Endothelial cell of umbilical vein (primary cell): ENCODE data around the gene CASP10. TPM values are rescaled to one million over a fixed set of nuclear protein-coding genes. Genes with fewer than 3 reads are reported as not detected.

Experiments used
- BruUV-seq: library from RNA; stranded (reverse); fragments of 400-500 nt; replicated peaks from 2 replicates; lab custom pipeline; 2021; lab: Mats Ljungman, UMichigan
- CTCF ChIA-PET: fragments of 300-600, 350-600 bp; sonication (Branson Sonifier 250); formaldehyde crosslinking; loops from one replicate; lab custom pipeline; 2021; ENCODE audit warnings: antibody characterized with exemption, inconsistent platforms; lab: Charles Lee
- POLR2A ChIA-PET: fragments of 300-600, 350-600 bp; sonication (Branson Sonifier 250); formaldehyde crosslinking; loops from one replicate; lab custom pipeline; 2021; ENCODE audit warnings: antibody characterized with exemption, inconsistent platforms; lab: Charles Lee
- DNase-seq: peaks from one replicate; pipeline ENCODE4 v3.0.0-alpha.2; 2011; ENCODE audit warnings: low read depth, low spot score
- FAIRE-seq: peaks from 2 replicates; lab custom pipeline; 2011; peaks lifted over from hg19 to GRCh38; lab: Jason Lieb, UNC
- H2AFZ ChIP-seq: 2 replicates; pipeline ENCODE4 v1.6.0; 2012; ENCODE audit warnings: low read depth, low read length, control low read depth, inconsistent platforms
- H3K27ac ChIP-seq: 2 replicates; pipeline ENCODE4 v1.5.1; 2011; ENCODE audit warnings: low read depth, mild to moderate bottlenecking, control low read depth, low read length, moderate library complexity; ENCODE audit not compliant: insufficient read depth
- H3K27me3 ChIP-seq, 2 experiments: 2 replicates each; pipeline versions ENCODE4 v1.6.0 to v1.6.1; 2011; ENCODE audit warnings: low read length in 2 of 2, mixed read lengths in 1 of 2; ENCODE audit not compliant: control insufficient read depth in 2 of 2, insufficient read depth in 2 of 2
- H3K36me3 ChIP-seq, 2 experiments: 2 replicates in 1 of 2; 3 replicates in 1 of 2; pipeline ENCODE4 v1.5.1; 2011; ENCODE audit warnings: low read length in 2 of 2, mild to moderate bottlenecking in 1 of 2, moderate library complexity in 1 of 2; ENCODE audit not compliant: control insufficient read depth in 2 of 2, insufficient read depth in 2 of 2; ENCODE audit errors: extremely low read depth in 1 of 2
- H3K4me1 ChIP-seq: 3 replicates; pipeline ENCODE4 v1.5.1; 2011; ENCODE audit warnings: mild to moderate bottlenecking, low read length; ENCODE audit not compliant: control insufficient read depth, insufficient read depth; ENCODE audit errors: extremely low read depth
- H3K4me2 ChIP-seq: 2 replicates; pipeline ENCODE4 v1.6.1; 2011; ENCODE audit warnings: low read length, control low read depth, mixed read lengths; ENCODE audit not compliant: insufficient read depth
- H3K4me3 ChIP-seq, 3 experiments: fragments of 200-600 bp in 1 of 3; sonication (generic), shearing (Covaris generic) in 1 of 3; replicated peaks in 1 of 3; 2 replicates each; pipeline ENCODE4 v1.5.1; 2011 to 2016; ENCODE audit warnings: control low read depth in 3 of 3, low read length in 3 of 3, mild to moderate bottlenecking in 2 of 3, inconsistent platforms in 1 of 3, low read depth in 1 of 3, moderate library complexity in 1 of 3; ENCODE audit not compliant: insufficient read depth in 1 of 3
- H3K79me2 ChIP-seq: 2 replicates; pipeline ENCODE4 v1.6.0; 2012; ENCODE audit warnings: low read length, inconsistent platforms; ENCODE audit not compliant: control insufficient read depth, insufficient read depth
- H3K9ac ChIP-seq: replicated peaks from 2 replicates; pipeline ENCODE3; 2011; ENCODE audit warnings: low read length, control low read depth; ENCODE audit not compliant: insufficient read depth; ENCODE audit errors: extremely low read depth
- H3K9me1 ChIP-seq: replicated peaks from 3 replicates; pipeline ENCODE4 v1.6.0; 2011; ENCODE audit warnings: mild to moderate bottlenecking, low read length; ENCODE audit not compliant: control insufficient read depth, insufficient read depth; ENCODE audit errors: extremely low read depth
- H3K9me3 ChIP-seq: replicated peaks from 2 replicates; pipeline ENCODE4 v1.5.1; 2012; ENCODE audit warnings: low read length, inconsistent platforms; ENCODE audit not compliant: control insufficient read depth, insufficient read depth
- H4K20me1 ChIP-seq: replicated peaks from 2 replicates; pipeline ENCODE3; 2011; ENCODE audit warnings: mild to moderate bottlenecking, low read length; ENCODE audit not compliant: control insufficient read depth, insufficient read depth; ENCODE audit errors: extremely low read depth
- JUN ChIP-seq: IDR thresholded peaks from 2 replicates; pipeline ENCODE4 v1.6.1; 2011; ENCODE audit warnings: borderline replicate concordance, low read depth; ENCODE audit not compliant: insufficient read length, insufficient read depth
- POLR2AphosphoS5 ChIP-seq: IDR thresholded peaks from 2 replicates; pipeline ENCODE4 v1.6.1; 2012; ENCODE audit warnings: low read depth, mild to moderate bottlenecking, control low read depth, low read length, moderate library complexity; ENCODE audit not compliant: insufficient read depth
- dilution Hi-C: fragments of 300-500 bp; cut with MboI; formaldehyde crosslinking; loops from one replicate; pipeline ENCODE4 v1.15.0; 2019; ENCODE audit warnings: low sequenced_read_pairs; ENCODE audit not compliant: extremely low pct_ligation_motif_present
- intact Hi-C: fragments of 100-400 bp; cut with micrococcal nuclease; formaldehyde crosslinking; loops from one replicate; pipeline ENCODE4 v1.10.0; 2022
- polyA plus RNA-seq, 4 experiments: library from polyadenylated mRNA; depleted of rRNA in 3 of 4; stranded (reverse) in 3 of 4; unstranded in 1 of 4; fragments of >200 nt; gene quantifications; 2 replicates each; pipeline versions ENCODE4 v1.2.1 to v1.2.3, GENCODE V29; 2011 to 2012; ENCODE audit warnings: missing spikeins in 1 of 4
- total RNA-seq: library from RNA; stranded (reverse); gene quantifications from 2 replicates; pipeline ENCODE4 v1.2.3, GENCODE V29; 2021
- TF ChIP-seq, protein P1 (sequence below): IDR thresholded peaks from 2 replicates; pipeline ENCODE4 v1.6.1; 2011; ENCODE audit not compliant: insufficient read depth, insufficient read length
- TF ChIP-seq, protein P2 (sequence below), 2 donors: IDR thresholded peaks; 1 replicate in 1 of 2; 2 replicates in 1 of 2; pipeline ENCODE4 v1.5.1; 2011; ENCODE audit warnings: low read length in 2 of 2, mild to moderate bottlenecking in 2 of 2, moderate library complexity in 2 of 2, control low read depth in 1 of 2, inconsistent platforms in 1 of 2, low read depth in 1 of 2; ENCODE audit not compliant: insufficient read depth in 1 of 2; ENCODE audit errors: extremely low read depth in 1 of 2

The CASP10 gene
- total and polyA plus RNA-seq, 2 donors (not counting 3 experiments of a cell fraction or from before 2014, with no cell fraction given), result 16.4 to 37.6 TPM

DNA sequence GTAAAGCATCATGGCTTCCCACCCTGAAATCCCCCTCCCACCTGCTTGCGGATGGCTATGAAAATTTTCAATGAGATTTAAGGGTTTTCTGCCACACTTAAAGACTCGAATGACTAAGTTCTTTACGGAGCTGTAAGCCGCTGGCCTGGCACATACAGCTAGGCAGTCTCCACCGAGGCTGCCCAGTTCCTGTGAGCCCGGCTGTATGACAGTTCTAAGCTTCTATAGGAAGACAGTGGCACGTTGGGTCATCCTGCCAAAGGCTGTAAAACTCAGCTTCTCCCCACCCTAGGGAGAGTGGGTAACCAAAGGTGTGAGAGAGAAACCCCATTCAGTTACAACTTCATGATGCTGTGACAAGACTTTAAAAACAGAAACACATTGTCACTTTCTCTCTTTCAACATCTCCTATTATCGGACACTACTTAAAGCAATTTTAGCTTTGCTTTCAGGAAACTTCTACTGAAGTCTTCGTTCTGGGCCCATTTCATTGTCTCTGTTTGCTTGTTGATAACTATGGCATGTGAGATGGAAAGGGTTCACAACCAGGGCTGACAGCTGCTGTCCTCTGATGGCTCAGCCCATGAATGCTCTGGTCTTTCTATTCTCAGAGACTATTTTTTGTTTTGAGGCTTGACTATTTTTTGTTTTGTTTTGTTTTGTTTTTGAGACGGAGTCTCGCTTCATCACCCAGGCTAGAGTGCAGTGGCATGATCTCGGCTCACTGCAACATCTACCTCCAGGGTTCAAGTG, 84.5 kb downstream of the CASP10 start:
- dilution Hi-C loops (no loop called here), intact Hi-C loops (no loop called here)
- Histone ChIP-seq H3K27ac (no peak overlapping the region), H4K20me1 (no peaks in the 10 kb centered on the region), H3K36me3 (no peaks in the 10 kb centered on the region), H2AFZ (no peak overlapping the region), H3K4me3 (no peak overlapping the region), H3K9ac (no peak overlapping the region), H3K9me1 (no peaks in the 10 kb centered on the region), H3K4me1 (no peaks in the 10 kb centered on the region), H3K4me2 (no peak overlapping the region), H3K27me3 (no peaks in the 10 kb centered on the region), H3K79me2 (no peaks in the 10 kb centered on the region), H3K9me3 (no peaks in the 10 kb centered on the region)
- TF ChIP-seq, protein P1, sequence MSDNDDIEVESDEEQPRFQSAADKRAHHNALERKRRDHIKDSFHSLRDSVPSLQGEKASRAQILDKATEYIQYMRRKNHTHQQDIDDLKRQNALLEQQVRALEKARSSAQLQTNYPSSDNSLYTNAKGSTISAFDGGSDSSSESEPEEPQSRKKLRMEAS, result no peak
- TF ChIP-seq, protein P2, sequence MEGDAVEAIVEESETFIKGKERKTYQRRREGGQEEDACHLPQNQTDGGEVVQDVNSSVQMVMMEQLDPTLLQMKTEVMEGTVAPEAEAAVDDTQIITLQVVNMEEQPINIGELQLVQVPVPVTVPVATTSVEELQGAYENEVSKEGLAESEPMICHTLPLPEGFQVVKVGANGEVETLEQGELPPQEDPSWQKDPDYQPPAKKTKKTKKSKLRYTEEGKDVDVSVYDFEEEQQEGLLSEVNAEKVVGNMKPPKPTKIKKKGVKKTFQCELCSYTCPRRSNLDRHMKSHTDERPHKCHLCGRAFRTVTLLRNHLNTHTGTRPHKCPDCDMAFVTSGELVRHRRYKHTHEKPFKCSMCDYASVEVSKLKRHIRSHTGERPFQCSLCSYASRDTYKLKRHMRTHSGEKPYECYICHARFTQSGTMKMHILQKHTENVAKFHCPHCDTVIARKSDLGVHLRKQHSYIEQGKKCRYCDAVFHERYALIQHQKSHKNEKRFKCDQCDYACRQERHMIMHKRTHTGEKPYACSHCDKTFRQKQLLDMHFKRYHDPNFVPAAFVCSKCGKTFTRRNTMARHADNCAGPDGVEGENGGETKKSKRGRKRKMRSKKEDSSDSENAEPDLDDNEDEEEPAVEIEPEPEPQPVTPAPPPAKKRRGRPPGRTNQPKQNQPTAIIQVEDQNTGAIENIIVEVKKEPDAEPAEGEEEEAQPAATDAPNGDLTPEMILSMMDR (IDR thresholded peaks at IDR 0.05; ENCODE audit: extremely low read depth in 1 of 2, insufficient read depth in 1 of 2, low read depth in 1 of 2, low read length in 2 of 2), result no peak
- TF ChIP-seq POLR2AphosphoS5, result no peak
- no peak for TF ChIP-seq JUN
- FAIRE-seq, result peak; percentile 54
- CTCF ChIA-PET, result interaction anchor here (1.1 kb wide), 1 partner anchor 8 kb away, joined by 3 read pairs; no protein-coding TSS in a partner anchor
- BruUV-seq, result no TSS peak
- no peak for DNase-seq
- POLR2A ChIA-PET, result no interaction called here
